Eye (tissue), 1 donor: ENCODE measurements around the gene MINDY4B.
"Not testable (repeated sequence)": the region's sequence is repeated elsewhere in the genome, so short reads cannot be mapped to it uniquely, and the experiment has no call there.

ENCODE experiments used
- DNase-seq: peaks from one replicate; pipeline ENCODE4 v3.0.0-alpha.2; 2015

The MINDY4B gene

GRCh38 chr3:150898046-150898754, 7.0 kb downstream of the MINDY4B start:
- no peak for DNase-seq

- DNase-seq, result no peak
Measured at GRCh38 chr3:150897592-150897991, 7.6 kb downstream of the MINDY4B start.

GRCh38 chr3:150890831-150891230, 14.4 kb downstream of the MINDY4B start:
- DNase-seq, result no peak

DNA sequence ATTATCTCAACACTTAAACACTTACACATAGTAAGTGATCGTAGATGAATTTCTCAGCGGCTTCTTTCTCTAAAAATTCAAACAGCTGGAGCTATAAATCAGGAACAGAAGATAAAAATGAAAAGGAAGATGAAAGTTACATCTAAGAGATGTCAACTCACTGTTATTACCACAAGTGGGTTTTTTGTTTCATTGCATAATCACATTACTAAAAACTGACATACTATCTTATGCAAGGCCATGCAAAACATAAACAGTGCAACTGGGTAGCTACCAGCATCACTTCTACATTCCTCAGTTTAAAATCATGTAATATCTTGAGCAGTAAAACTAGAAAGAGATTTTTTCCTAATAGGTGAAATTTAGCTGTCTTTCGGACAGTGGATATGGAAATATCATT, 14.9 kb downstream of the MINDY4B start:
- no peak for DNase-seq

DNA sequence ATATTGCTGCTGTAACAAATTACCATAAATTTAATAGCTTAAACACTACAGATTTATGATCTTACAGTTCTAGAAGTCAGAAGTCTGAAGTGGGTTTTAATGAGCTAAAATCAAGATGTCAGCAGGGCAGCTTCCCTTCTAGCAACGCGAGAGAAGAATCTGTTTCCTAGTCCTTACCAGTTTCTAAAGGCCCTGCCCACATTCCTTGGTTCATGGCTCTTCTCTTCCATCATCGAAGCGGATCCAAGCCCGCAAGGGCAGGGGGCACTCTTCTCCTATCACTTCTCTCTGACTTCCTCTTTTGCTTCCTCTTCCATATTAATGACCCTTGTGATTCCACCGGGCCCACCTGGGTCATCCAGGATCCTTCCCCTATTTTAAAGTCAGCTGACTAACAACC, 16.1 kb downstream of the MINDY4B start:
- DNase-seq, result no peak

DNA sequence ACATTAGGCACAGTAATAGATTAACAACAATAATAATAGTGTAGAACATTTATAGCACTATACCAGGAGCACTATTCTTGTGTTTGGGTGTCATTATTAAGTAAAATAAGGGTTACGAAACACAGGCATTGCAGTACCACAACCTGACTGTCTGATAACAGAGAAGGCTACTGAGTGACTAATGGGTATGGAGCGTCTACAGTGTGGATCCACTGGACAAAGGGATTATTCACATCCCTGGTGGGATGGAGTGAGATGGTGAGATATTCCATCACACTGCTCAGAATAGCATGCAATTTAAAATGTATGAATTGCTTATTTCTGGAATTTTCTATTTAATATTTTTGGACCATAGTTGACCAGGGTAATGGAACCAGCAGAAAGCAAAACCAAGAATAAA, 18.2 kb downstream of the MINDY4B start:
- DNase-seq, result no peak

GRCh38 chr3:150885535-150885934, 19.7 kb downstream of the MINDY4B start:
- no peak for DNase-seq

DNA sequence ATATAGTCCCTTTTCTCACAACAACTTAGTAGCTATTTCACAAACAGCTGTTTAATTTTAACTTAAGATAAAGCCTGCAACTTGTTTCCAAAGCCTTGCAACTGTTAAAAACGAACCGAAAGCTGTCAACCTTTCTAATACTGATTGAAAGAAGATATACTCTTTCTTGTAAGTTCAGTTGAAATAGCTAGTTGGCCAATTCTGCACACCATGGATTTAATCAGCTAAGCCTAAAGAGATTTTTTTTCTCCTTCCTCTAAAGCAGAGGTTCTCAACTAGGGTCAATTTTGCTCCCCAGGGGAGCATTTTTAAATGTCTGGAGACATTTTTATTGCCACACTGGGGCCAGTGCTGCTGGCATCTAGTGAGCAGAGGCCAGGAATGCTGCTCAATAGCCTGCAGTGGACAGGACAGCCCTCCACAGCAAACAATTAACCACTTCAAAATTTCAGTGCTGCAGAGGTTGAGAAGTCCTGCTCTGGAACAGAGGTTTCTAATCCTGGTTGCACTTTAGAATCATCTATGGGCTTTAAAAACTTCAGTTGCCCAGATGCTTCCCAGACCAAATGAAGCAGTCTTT, 26.2 kb downstream of the MINDY4B start:
- no peak for DNase-seq

DNA sequence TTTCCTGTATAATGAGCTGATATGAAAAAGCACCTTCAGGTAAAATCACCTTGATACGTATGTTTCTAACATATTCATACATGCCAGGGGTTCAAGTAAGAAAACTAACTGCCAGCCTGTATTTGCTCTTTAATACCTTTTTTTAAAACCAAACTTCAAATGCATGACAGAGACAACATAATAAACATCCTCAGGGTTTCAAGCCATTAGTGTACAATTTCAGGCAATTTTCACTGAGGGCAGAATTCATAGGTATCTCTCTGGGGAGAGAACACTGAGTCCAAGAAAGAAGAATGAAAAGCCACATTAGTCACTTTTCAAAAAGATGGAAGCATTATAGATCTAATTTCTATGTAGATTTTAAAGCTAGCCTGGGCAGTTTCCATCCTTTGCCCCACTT, 26.9 kb downstream of the MINDY4B start:
- no peak for DNase-seq

- no peak for DNase-seq
Measured at GRCh38 chr3:150877303-150877702, 27.9 kb downstream of the MINDY4B start.

GRCh38 chr3:150876611-150877265, 28.5 kb downstream of the MINDY4B start:
- DNase-seq, result no peak

GRCh38 chr3:150875548-150875947, 29.7 kb downstream of the MINDY4B start:
- no peak for DNase-seq

- no peak for DNase-seq
Measured at GRCh38 chr3:150874666-150875219, 30.5 kb downstream of the MINDY4B start.

GRCh38 chr3:150871192-150871591, 34.0 kb downstream of the MINDY4B start:
- no peak for DNase-seq

- DNase-seq, result no peak
Measured at GRCh38 chr3:150870406-150870805, 34.8 kb downstream of the MINDY4B start.

DNA sequence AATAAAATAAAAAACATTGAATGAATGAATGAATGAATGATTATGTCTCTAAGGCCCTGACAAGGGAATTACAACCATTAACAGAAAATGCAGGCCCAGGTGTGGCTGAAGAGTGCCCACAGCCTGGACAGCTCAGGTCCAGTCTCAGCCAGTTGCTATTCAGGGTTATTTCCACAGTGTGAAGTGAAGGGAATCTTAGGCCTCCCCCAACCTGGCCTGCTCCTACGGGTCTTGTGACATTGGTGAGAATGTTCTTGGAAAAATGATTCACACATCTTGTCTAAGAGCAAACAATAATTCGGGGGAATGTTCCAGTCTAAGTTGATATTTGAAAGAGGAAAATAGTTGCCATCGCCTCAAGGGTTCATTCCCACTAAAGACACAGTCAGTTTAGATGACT, 37.0 kb downstream of the MINDY4B start:
- no peak for DNase-seq

DNA sequence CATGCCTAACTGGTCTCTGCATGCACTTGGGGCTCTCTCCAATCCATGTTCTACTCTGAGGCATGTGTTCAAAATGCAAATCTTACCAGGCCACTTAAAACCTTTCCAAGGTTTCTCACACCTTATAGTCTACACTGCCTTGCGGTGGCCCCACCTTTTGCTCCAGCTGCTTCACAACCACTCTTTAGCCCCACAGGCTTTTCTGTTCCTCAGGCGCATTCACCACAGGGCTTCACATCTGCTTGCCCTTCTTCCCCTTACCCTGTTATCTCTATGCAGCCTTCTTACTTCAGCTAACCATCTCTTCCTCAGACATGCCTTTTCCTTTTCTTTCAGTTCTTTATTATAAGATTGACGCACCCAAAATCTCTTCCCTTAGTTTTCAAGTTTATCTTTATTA, 37.8 kb downstream of the MINDY4B start:
- no peak for DNase-seq

- DNase-seq, result not testable (repeated sequence)
Measured at GRCh38 chr3:150863921-150864320, 41.3 kb downstream of the MINDY4B start.

- DNase-seq, result no peak
Measured at GRCh38 chr3:150861851-150862250, 43.4 kb downstream of the MINDY4B start.

- not testable (repeated sequence) for DNase-seq
Measured at GRCh38 chr3:150857936-150858335, 47.3 kb downstream of the MINDY4B start.

- no peak for DNase-seq
Measured at GRCh38 chr3:150850191-150850590, 55.0 kb downstream of the MINDY4B start.

DNA sequence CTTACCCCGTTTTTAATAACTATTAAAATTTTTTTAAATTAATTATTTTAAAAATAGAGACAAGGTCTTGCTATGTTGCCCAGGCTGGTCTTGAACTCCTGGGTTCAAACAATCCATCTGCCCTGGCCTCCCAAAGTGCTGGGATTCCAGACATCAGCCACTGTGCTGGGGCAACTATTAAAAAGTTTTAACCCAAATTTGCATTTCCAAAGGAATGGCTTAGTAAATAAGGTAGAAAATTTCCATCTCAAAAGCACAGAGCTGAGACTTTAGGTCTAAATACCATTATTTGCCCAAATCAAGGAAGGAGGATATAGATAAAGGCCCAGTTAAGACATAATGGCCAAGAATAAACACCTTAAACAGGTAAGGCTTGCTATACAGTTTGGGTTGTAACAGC, 56.4 kb downstream of the MINDY4B start:
- DNase-seq, result no peak

- no peak for DNase-seq
Measured at GRCh38 chr3:150847433-150847832, 57.8 kb downstream of the MINDY4B start.

DNA sequence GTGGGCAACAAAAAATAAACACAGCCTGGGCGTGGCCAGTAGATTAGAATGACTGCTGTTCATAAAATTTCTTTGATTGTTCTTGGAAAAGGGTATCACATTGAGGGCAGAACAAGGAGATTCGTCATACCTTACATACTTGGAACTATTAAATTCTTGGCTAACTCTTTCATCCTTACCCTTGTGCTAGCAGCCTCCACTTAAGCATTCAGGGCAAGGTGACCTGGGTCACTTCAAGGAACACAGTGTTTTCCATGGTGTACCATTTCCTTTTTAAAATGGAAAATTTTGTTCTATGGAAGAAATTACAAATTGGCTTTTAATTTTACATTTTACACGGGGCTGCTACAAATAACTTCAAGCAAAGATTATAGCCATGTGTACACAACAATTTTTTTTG, 60.8 kb downstream of the MINDY4B start:
- no peak for DNase-seq
